A549 (cell line): ENCODE measurements around the gene RHOT1. TPM values are rescaled to one million over a fixed set of nuclear protein-coding genes. Genes with fewer than 3 reads are reported as not detected.

Source experiments
- ATAC-seq, 2 experiments: fragments of 200-7000 bp in 1 of 2; fragments of >200 bp in 1 of 2; cut with Nextera tagmentation in 1 of 2; cut with Tn5 transposase in 1 of 2; 3 replicates each; pipeline versions ENCODE4 v1.8.0 to v1.9.1; 2018 to 2020; ENCODE audit warnings: mild to moderate bottlenecking in 1 of 2, moderate library complexity in 1 of 2
- CTCF ChIA-PET: fragments of 300-600 bp; sonication (Branson Sonifier 250); formaldehyde crosslinking; extraction: SDS; loops from one replicate; lab custom pipeline; 2021; ENCODE audit warnings: antibody characterized with exemption, inconsistent platforms; lab: Yijun Ruan, JAX
- POLR2A ChIA-PET: fragments of 350-600 bp; formaldehyde crosslinking; extraction: SDS; loops from one replicate; lab custom pipeline; 2021; ENCODE audit warnings: antibody characterized with exemption, inconsistent platforms; lab: Yijun Ruan, JAX
- DNase-seq, 2 experiments: peaks; one replicate each; pipeline versions ENCODE4 v3.0.0 to v3.0.0-alpha.2; 2011 to 2016; ENCODE audit warnings: low read depth in 1 of 2, low spot score in 1 of 2
- FAIRE-seq: peaks from 2 replicates; lab custom pipeline; 2011; peaks lifted over from hg19 to GRCh38; lab: Jason Lieb, UNC
- H3K27ac ChIP-seq, 2 experiments: fragments of >200 bp; sonication (Bioruptor Twin); formaldehyde crosslinking; 3 replicates each; pipeline ENCODE4 v1.5.1; 2016 to 2017
- H3K4me1 ChIP-seq: fragments of >200 bp; sonication (Bioruptor Twin); formaldehyde crosslinking; 3 replicates; pipeline ENCODE4 v1.6.1; 2016
- H3K4me2 ChIP-seq: fragments of >200 bp; sonication (Bioruptor Twin); formaldehyde crosslinking; 3 replicates; pipeline ENCODE4 v1.6.1; 2016
- H3K4me3 ChIP-seq: fragments of >200 bp; sonication (Bioruptor Twin); formaldehyde crosslinking; 3 replicates; pipeline ENCODE4 v1.5.1; 2016
- H3K9me3 ChIP-seq: fragments of >200 bp; sonication (Bioruptor Twin); formaldehyde crosslinking; 3 replicates; pipeline ENCODE4 v1.6.1; 2016
- BCL3 ChIP-seq: fragments of >200 bp; sonication (Bioruptor Twin); formaldehyde crosslinking; IDR thresholded peaks from 3 replicates; pipeline ENCODE4 v1.6.1; 2016
- CHD4 ChIP-seq: fragments of 200-600 bp; sonication (generic); IDR thresholded peaks from 2 replicates; pipeline ENCODE4 v1.6.1; 2016; ENCODE audit warnings: antibody characterized with exemption, mild to moderate bottlenecking, borderline replicate concordance
- EHF ChIP-seq: fragments of 250-450 bp; sonication (Bioruptor Pico); IDR thresholded peaks from 2 replicates; pipeline ENCODE4 v1.5.0; 2020; ENCODE audit warnings: mild to moderate bottlenecking
- EP300 ChIP-seq, 2 experiments: fragments of >200 bp; sonication (Bioruptor Twin); formaldehyde crosslinking; IDR thresholded peaks; 2 replicates in 1 of 2; 3 replicates in 1 of 2; pipeline ENCODE4 v1.6.1; 2016 to 2017
- HOXA7 ChIP-seq: fragments of 250-450 bp; sonication (Bioruptor Pico); IDR thresholded peaks from 2 replicates; pipeline ENCODE4 v1.5.0; 2020; ENCODE audit warnings: mild to moderate bottlenecking, moderate library complexity
- JUN ChIP-seq, 2 experiments: fragments of >200 bp; sonication (Bioruptor Twin); formaldehyde crosslinking; IDR thresholded peaks; 2 replicates in 1 of 2; 3 replicates in 1 of 2; pipeline ENCODE4 v1.6.1; 2016 to 2017
- JUNB ChIP-seq: fragments of >200 bp; sonication (Bioruptor Twin); formaldehyde crosslinking; IDR thresholded peaks from 2 replicates; pipeline ENCODE4 v1.6.1; 2016
- NFE2L2 ChIP-seq: fragments of 150-350 bp; conservative IDR thresholded peaks from 2 replicates; pipeline ENCODE4 v1.6.1; 2014; ENCODE audit warnings: low read length
- NR3C1 ChIP-seq: fragments of >200 bp; sonication (Bioruptor Twin); formaldehyde crosslinking; IDR thresholded peaks from 3 replicates; pipeline ENCODE4 v1.6.1; 2017
- RAD21 ChIP-seq, 2 experiments: fragments of >200 bp in 1 of 2; sonication (Bioruptor Twin) in 1 of 2; formaldehyde crosslinking in 1 of 2; IDR thresholded peaks in 1 of 2; conservative IDR thresholded peaks in 1 of 2; 2 replicates in 1 of 2; 3 replicates in 1 of 2; pipeline ENCODE4 v1.6.1; 2012 to 2018; ENCODE audit warnings: inconsistent platforms in 1 of 2
- RFX5 ChIP-seq: fragments of 450-650 bp; IDR thresholded peaks from 2 replicates; pipeline ENCODE4 v1.7.1; 2014; ENCODE audit warnings: antibody characterized with exemption, mild to moderate bottlenecking, moderate library complexity
- TFCP2L1 ChIP-seq: fragments of 250-450 bp; sonication (Bioruptor Pico); IDR thresholded peaks from 2 replicates; pipeline ENCODE4 v1.5.0; 2021; ENCODE audit warnings: mild to moderate bottlenecking
- ZC3H11A ChIP-seq: fragments of 450-650 bp; IDR thresholded peaks from 2 replicates; pipeline ENCODE4 v1.6.1; 2014; ENCODE audit warnings: antibody characterized with exemption, mild to moderate bottlenecking
- ZNF302 ChIP-seq: fragments of 250-450 bp; sonication (Bioruptor Pico); IDR thresholded peaks from 2 replicates; pipeline ENCODE4 v1.9.0; 2021; ENCODE audit warnings: inconsistent platforms, mild to moderate bottlenecking, moderate library complexity
- ZSCAN20 ChIP-seq: fragments of 250-450 bp; sonication (Bioruptor Pico); IDR thresholded peaks from 2 replicates; pipeline ENCODE4 v1.8.0; 2022; ENCODE audit warnings: mild to moderate bottlenecking, moderate library complexity
- WGBS: methylation state at CpG from one replicate; pipeline ENCODE4 v1.1.6; 2017; ENCODE audit errors: missing lambda C conversion rate; 5-methylcytosine and 5-hydroxymethylcytosine counted together
- polyA plus RNA-seq, 4 experiments: library from polyadenylated mRNA; depleted of rRNA in 3 of 4; stranded (reverse); fragments of >200 nt; fragmentation: RNase III in 1 of 4; extraction: RNeasy Plus Mini Kit Qiagen cat#74134 plus additional on column Dnase treatment in 1 of 4; gene quantifications; 2 replicates in 3 of 4; 3 replicates in 1 of 4; pipeline ENCODE4 v1.2.3, GENCODE V29; 2011 to 2017
- TF ChIP-seq, protein P1 (sequence below): fragments of >200 bp; sonication (Bioruptor Twin); formaldehyde crosslinking; IDR thresholded peaks from 3 replicates; pipeline ENCODE4 v1.5.1; 2016
- TF ChIP-seq, protein P2 (sequence below): fragments of 200-600 bp; sonication (generic); IDR thresholded peaks from 2 replicates; pipeline ENCODE4 v1.6.1; 2016; ENCODE audit warnings: antibody characterized with exemption, mild to moderate bottlenecking, moderate library complexity
- TF ChIP-seq, protein P3 (sequence below): fragments of >200 bp; sonication (Bioruptor Twin); formaldehyde crosslinking; IDR thresholded peaks from 2 replicates; pipeline ENCODE4 v1.6.1; 2016
- TF ChIP-seq, protein P4 (sequence below): IDR thresholded peaks from 2 replicates; pipeline ENCODE4 v1.6.1; 2012
- TF ChIP-seq, protein P5 (sequence below): fragments of 250-450 bp; sonication (Bioruptor Pico); IDR thresholded peaks from 2 replicates; pipeline ENCODE4 v1.5.0; 2020; ENCODE audit warnings: low read depth, mild to moderate bottlenecking, moderate library complexity

RHOT1 gene
- polyA plus RNA-seq, 2 of the 4 experiments (the other 2 are of a cell fraction) = 26.6 to 109 TPM

- TF ChIP-seq NFE2L2 (no peak), EHF (CRISPR knock-in tag) (no peak), ZC3H11A (no peak), TFCP2L1 (CRISPR knock-in tag) (no peak), EP300 (IDR thresholded peaks at IDR 0.05) (no peak), RFX5 (no peak), BCL3 (no peak), JUN (IDR thresholded peaks at IDR 0.05) (no peak), JUNB (no peak), NR3C1 (no peak), HOXA7 (CRISPR knock-in tag) (no peak), CHD4 (no peak), ZNF302 (no peak), RAD21 (conservative IDR thresholded peaks at IDR 0.05 in 1 of 2, IDR thresholded peaks at IDR 0.05 in 1 of 2) (no peak), ZSCAN20 (CRISPR knock-in tag) (no peak)
- TF ChIP-seq, protein P1, sequence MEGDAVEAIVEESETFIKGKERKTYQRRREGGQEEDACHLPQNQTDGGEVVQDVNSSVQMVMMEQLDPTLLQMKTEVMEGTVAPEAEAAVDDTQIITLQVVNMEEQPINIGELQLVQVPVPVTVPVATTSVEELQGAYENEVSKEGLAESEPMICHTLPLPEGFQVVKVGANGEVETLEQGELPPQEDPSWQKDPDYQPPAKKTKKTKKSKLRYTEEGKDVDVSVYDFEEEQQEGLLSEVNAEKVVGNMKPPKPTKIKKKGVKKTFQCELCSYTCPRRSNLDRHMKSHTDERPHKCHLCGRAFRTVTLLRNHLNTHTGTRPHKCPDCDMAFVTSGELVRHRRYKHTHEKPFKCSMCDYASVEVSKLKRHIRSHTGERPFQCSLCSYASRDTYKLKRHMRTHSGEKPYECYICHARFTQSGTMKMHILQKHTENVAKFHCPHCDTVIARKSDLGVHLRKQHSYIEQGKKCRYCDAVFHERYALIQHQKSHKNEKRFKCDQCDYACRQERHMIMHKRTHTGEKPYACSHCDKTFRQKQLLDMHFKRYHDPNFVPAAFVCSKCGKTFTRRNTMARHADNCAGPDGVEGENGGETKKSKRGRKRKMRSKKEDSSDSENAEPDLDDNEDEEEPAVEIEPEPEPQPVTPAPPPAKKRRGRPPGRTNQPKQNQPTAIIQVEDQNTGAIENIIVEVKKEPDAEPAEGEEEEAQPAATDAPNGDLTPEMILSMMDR = no peak
- TF ChIP-seq, protein P2, sequence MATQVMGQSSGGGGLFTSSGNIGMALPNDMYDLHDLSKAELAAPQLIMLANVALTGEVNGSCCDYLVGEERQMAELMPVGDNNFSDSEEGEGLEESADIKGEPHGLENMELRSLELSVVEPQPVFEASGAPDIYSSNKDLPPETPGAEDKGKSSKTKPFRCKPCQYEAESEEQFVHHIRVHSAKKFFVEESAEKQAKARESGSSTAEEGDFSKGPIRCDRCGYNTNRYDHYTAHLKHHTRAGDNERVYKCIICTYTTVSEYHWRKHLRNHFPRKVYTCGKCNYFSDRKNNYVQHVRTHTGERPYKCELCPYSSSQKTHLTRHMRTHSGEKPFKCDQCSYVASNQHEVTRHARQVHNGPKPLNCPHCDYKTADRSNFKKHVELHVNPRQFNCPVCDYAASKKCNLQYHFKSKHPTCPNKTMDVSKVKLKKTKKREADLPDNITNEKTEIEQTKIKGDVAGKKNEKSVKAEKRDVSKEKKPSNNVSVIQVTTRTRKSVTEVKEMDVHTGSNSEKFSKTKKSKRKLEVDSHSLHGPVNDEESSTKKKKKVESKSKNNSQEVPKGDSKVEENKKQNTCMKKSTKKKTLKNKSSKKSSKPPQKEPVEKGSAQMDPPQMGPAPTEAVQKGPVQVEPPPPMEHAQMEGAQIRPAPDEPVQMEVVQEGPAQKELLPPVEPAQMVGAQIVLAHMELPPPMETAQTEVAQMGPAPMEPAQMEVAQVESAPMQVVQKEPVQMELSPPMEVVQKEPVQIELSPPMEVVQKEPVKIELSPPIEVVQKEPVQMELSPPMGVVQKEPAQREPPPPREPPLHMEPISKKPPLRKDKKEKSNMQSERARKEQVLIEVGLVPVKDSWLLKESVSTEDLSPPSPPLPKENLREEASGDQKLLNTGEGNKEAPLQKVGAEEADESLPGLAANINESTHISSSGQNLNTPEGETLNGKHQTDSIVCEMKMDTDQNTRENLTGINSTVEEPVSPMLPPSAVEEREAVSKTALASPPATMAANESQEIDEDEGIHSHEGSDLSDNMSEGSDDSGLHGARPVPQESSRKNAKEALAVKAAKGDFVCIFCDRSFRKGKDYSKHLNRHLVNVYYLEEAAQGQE = no peak
- TF ChIP-seq, protein P3, sequence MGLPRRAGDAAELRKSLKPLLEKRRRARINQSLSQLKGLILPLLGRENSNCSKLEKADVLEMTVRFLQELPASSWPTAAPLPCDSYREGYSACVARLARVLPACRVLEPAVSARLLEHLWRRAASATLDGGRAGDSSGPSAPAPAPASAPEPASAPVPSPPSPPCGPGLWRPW = no peak
- TF ChIP-seq, protein P4, sequence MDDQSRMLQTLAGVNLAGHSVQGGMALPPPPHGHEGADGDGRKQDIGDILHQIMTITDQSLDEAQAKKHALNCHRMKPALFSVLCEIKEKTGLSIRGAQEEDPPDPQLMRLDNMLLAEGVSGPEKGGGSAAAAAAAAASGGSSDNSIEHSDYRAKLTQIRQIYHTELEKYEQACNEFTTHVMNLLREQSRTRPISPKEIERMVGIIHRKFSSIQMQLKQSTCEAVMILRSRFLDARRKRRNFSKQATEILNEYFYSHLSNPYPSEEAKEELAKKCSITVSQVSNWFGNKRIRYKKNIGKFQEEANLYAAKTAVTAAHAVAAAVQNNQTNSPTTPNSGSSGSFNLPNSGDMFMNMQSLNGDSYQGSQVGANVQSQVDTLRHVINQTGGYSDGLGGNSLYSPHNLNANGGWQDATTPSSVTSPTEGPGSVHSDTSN = no peak
- TF ChIP-seq, protein P5, sequence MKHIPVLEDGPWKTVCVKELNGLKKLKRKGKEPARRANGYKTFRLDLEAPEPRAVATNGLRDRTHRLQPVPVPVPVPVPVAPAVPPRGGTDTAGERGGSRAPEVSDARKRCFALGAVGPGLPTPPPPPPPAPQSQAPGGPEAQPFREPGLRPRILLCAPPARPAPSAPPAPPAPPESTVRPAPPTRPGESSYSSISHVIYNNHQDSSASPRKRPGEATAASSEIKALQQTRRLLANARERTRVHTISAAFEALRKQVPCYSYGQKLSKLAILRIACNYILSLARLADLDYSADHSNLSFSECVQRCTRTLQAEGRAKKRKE (CRISPR knock-in tag) = no peak
- TF ChIP-seq, all 56 proteins: peak for 0
- CTCF ChIA-PET = no interaction called here
These were observed 25.4 kb upstream of the RHOT1 start for GRCh38 chr17:32116937-32117336.

More at GRCh38 chr17:32116937-32117336, 25.4 kb upstream of the RHOT1 start:
- ATAC-seq (no peak), DNase-seq (no peak), FAIRE-seq (no peak)
- H3K4me3 ChIP-seq = no peak overlapping the region
- no peaks in the 10 kb centered on the region for H3K4me1 ChIP-seq
- no peak overlapping the region for H3K4me2 ChIP-seq
- 66% methylated on average over 2 of the region's 2 CpGs for WGBS
- no peak overlapping the region for H3K27ac ChIP-seq
- POLR2A ChIA-PET = no interaction called here
- no peaks in the 10 kb centered on the region for H3K9me3 ChIP-seq
